Measurements from ENCODE around the gene MRPS6.

Gene MRPS6

GRCh38 chr21:34037009-34037795, 36.2 kb upstream of the MRPS6 start:
- H3K27ac ChIP-seq (replicated peaks), result no peak overlapping the region

GRCh38 chr21:34039678-34040382, 33.5 kb upstream of the MRPS6 start:
- TF ChIP-seq CTCF (IDR thresholded peaks at IDR 0.05; ENCODE audit: insufficient read depth, low read length), result no peak
- TF ChIP-seq SPI1 (IDR thresholded peaks at IDR 0.05; ENCODE audit: borderline replicate concordance, low read depth), result no peak
- TF ChIP-seq POLR2AphosphoS5 (IDR thresholded peaks at IDR 0.05; ENCODE audit: low read depth), result no peak
- no peak for TF ChIP-seq REST (IDR thresholded peaks at IDR 0.05; ENCODE audit: insufficient replicate concordance, low read depth)
- no peak for TF ChIP-seq GABPA (IDR thresholded peaks at IDR 0.05; ENCODE audit: low read depth)
- H3K27me3 ChIP-seq (ENCODE audit: insufficient read depth, poor library complexity, severe bottlenecking), result no peaks in the 10 kb centered on the region
- no peak overlapping the region for H3K27ac ChIP-seq (replicated peaks)
- no peak for DNase-seq (ENCODE audit: low read depth in 1 of 2, low spot score in 1 of 2)
- no peak overlapping the region for H3K4me3 ChIP-seq (replicated peaks; ENCODE audit: insufficient read depth, low read length)

More at GRCh38 chr21:34037009-34037795, 36.2 kb upstream of the MRPS6 start:
- DNase-seq (ENCODE audit: low read depth in 1 of 2, low spot score in 1 of 2), result no peak
- Histone ChIP-seq H3K4me3 (replicated peaks; ENCODE audit: insufficient read depth, low read length) (no peak overlapping the region), H3K27me3 (ENCODE audit: insufficient read depth, poor library complexity, severe bottlenecking) (no peaks in the 10 kb centered on the region)
- no peak for TF ChIP-seq REST (IDR thresholded peaks at IDR 0.05; ENCODE audit: insufficient replicate concordance, low read depth)
- no peak for TF ChIP-seq SPI1 (IDR thresholded peaks at IDR 0.05; ENCODE audit: borderline replicate concordance, low read depth)
- TF ChIP-seq GABPA (IDR thresholded peaks at IDR 0.05; ENCODE audit: low read depth), result no peak
- no peak for TF ChIP-seq POLR2AphosphoS5 (IDR thresholded peaks at IDR 0.05; ENCODE audit: low read depth)
- TF ChIP-seq CTCF (IDR thresholded peaks at IDR 0.05; ENCODE audit: insufficient read depth, low read length), result no peak

- H3K27ac ChIP-seq (replicated peaks), result no peak overlapping the region
- no peak for TF ChIP-seq GABPA (IDR thresholded peaks at IDR 0.05; ENCODE audit: low read depth)
- no peak for TF ChIP-seq CTCF (IDR thresholded peaks at IDR 0.05; ENCODE audit: insufficient read depth, low read length)
- TF ChIP-seq REST (IDR thresholded peaks at IDR 0.05; ENCODE audit: insufficient replicate concordance, low read depth), result no peak
- TF ChIP-seq SPI1 (IDR thresholded peaks at IDR 0.05; ENCODE audit: borderline replicate concordance, low read depth), result no peak
- no peak for TF ChIP-seq POLR2AphosphoS5 (IDR thresholded peaks at IDR 0.05; ENCODE audit: low read depth)
These were observed 30.6 kb upstream of the MRPS6 start for GRCh38 chr21:34042735-34043134.

More at GRCh38 chr21:34042735-34043134, 30.6 kb upstream of the MRPS6 start:
- H3K4me3 ChIP-seq (replicated peaks; ENCODE audit: insufficient read depth, low read length), result no peak overlapping the region
- DNase-seq (ENCODE audit: low read depth in 1 of 2, low spot score in 1 of 2), result no peak
- no peaks in the 10 kb centered on the region for H3K27me3 ChIP-seq (ENCODE audit: insufficient read depth, poor library complexity, severe bottlenecking)
